HepG2 (cell line): ENCODE results near the gene TARS3. TPM values are rescaled to one million over a fixed set of nuclear protein-coding genes. Genes with fewer than 3 reads are reported as not detected.
A peak's percentile ranks its signal among the peaks of the same experiment; 100 is the strongest.

Experiments used
- ATF3 ChIP-seq: sonication (generic); formaldehyde crosslinking; IDR thresholded peaks from 2 replicates; pipeline ENCODE4 v1.4.0; 2020; ENCODE audit warnings: missing genetic modification reagents
- CERS6 ChIP-seq: sonication (generic); formaldehyde crosslinking; IDR thresholded peaks from 2 replicates; pipeline ENCODE4 v1.5.0; 2020; ENCODE audit warnings: missing genetic modification reagents
- DDIT3 ChIP-seq: sonication (generic); formaldehyde crosslinking; IDR thresholded peaks from 2 replicates; pipeline ENCODE4 v1.4.0; 2020; ENCODE audit warnings: mild to moderate bottlenecking, missing genetic modification reagents
- IKZF4 ChIP-seq: sonication (generic); formaldehyde crosslinking; IDR thresholded peaks from 2 replicates; pipeline ENCODE4 v1.5.1; 2020; ENCODE audit warnings: borderline replicate concordance, mild to moderate bottlenecking, low read depth, missing genetic modification reagents; ENCODE audit errors: not compliant biosample characterization
- MEF2D ChIP-seq: sonication (generic); formaldehyde crosslinking; IDR thresholded peaks from 2 replicates; pipeline ENCODE4 v1.5.1; 2020; ENCODE audit warnings: mild to moderate bottlenecking, missing genetic modification reagents
- REPIN1 ChIP-seq: sonication (generic); formaldehyde crosslinking; IDR thresholded peaks from 2 replicates; pipeline ENCODE4 v1.8.0; 2022; ENCODE audit warnings: missing genetic modification reagents, low read depth, mild to moderate bottlenecking, borderline replicate concordance
- SP5 ChIP-seq: IDR thresholded peaks from 2 replicates; pipeline ENCODE4 v1.6.1; 2016; ENCODE audit warnings: low read depth, borderline replicate concordance
- TBX3 ChIP-seq: fragments of 450-650 bp; IDR thresholded peaks from 2 replicates; pipeline ENCODE4 v1.6.1; 2017; ENCODE audit warnings: antibody characterized with exemption, mild to moderate bottlenecking, inconsistent platforms, borderline replicate concordance
- ZNF10 ChIP-seq: sonication (generic); formaldehyde crosslinking; IDR thresholded peaks from 2 replicates; pipeline ENCODE4 v1.4.0; 2020; ENCODE audit warnings: mild to moderate bottlenecking, low read depth, missing genetic modification reagents, borderline replicate concordance
- ZNF207 ChIP-seq: fragments of 450-650 bp; IDR thresholded peaks from 2 replicates; pipeline ENCODE4 v1.6.1; 2016; ENCODE audit warnings: antibody characterized with exemption, borderline replicate concordance
- ZNF407 ChIP-seq: sonication (generic); formaldehyde crosslinking; IDR thresholded peaks from one replicate; pipeline ENCODE4 v1.5.1; 2020; ENCODE audit warnings: mild to moderate bottlenecking, missing genetic modification reagents; ENCODE audit errors: not compliant biosample characterization
- ZNF513 ChIP-seq: sonication (generic); formaldehyde crosslinking; conservative IDR thresholded peaks from 2 replicates; pipeline ENCODE4 v1.5.0; 2020; ENCODE audit warnings: missing genetic modification reagents
- ZNF530 ChIP-seq: sonication (generic); formaldehyde crosslinking; IDR thresholded peaks from 2 replicates; pipeline ENCODE4 v1.5.0; 2020; ENCODE audit warnings: low read depth, mild to moderate bottlenecking, missing genetic modification reagents
- ZNF678 ChIP-seq: sonication (generic); formaldehyde crosslinking; IDR thresholded peaks from 2 replicates; pipeline ENCODE4 v1.4.0; 2020; ENCODE audit warnings: mild to moderate bottlenecking, missing genetic modification reagents
- ZNF749 ChIP-seq: sonication (generic); formaldehyde crosslinking; IDR thresholded peaks from 2 replicates; pipeline ENCODE4 v1.8.0; 2022; ENCODE audit warnings: mild to moderate bottlenecking, missing genetic modification reagents, moderate library complexity, borderline replicate concordance
- ZNF841 ChIP-seq: sonication (generic); formaldehyde crosslinking; IDR thresholded peaks from 2 replicates; pipeline ENCODE4 v1.8.1; 2023; ENCODE audit warnings: missing genetic modification reagents, borderline replicate concordance
- polyA plus RNA-seq, 8 experiments: library from polyadenylated mRNA; depleted of rRNA in 3 of 8; stranded (reverse) in 7 of 8; unstranded in 1 of 8; fragments of >200 nt; fragmentation: Illumina TruSeq in 4 of 8; extraction: Trizol in 4 of 8; gene quantifications; 2 replicates each; pipeline versions ENCODE4 v1.2.1 to v1.2.3, GENCODE V29; 2011 to 2016; ENCODE audit warnings: low read depth in 4 of 8, missing spikeins in 1 of 8, mixed read lengths in 1 of 8; ENCODE audit not compliant: insufficient read depth in 1 of 8
- total RNA-seq, 5 experiments: library from RNA; depleted of rRNA; stranded (reverse); fragments of >200 nt; fragmentation: Illumina TruSeq; extraction: Trizol; gene quantifications; 2 replicates each; pipeline ENCODE4 v1.2.3, GENCODE V29; 2016; ENCODE audit warnings: low read depth in 1 of 5

TARS3 gene
- total and polyA plus RNA-seq, 2 of the 13 experiments (the other 11 are each of a cell fraction or from before 2014, with no cell fraction given) = 4.1 to 11.7 TPM

GRCh38 chr15:101613130-101614000 lies 110.9 kb downstream of the TARS3 start (continued):
- no peak for TF ChIP-seq ZNF407
- no peak for TF ChIP-seq SP5 (CRISPR knock-in tag)
- no peak for TF ChIP-seq ZNF530
- TF ChIP-seq CERS6 (CRISPR knock-in tag) = no peak
- no peak for TF ChIP-seq ZNF749
- peak; percentile 70 for TF ChIP-seq IKZF4 (CRISPR knock-in tag)
- TF ChIP-seq REPIN1 (CRISPR knock-in tag) = no peak
- no peak for TF ChIP-seq ZNF513
- 0 out of 2 replicates have a peak, but pooled peaks have one; percentile 35 for TF ChIP-seq MEF2D
- no peak for TF ChIP-seq TBX3
- TF ChIP-seq ZNF678 (CRISPR knock-in tag) = no peak
- no peak for TF ChIP-seq ZNF10 (CRISPR knock-in tag)
- no peak for TF ChIP-seq ZNF841 (CRISPR knock-in tag)
- no peak for TF ChIP-seq ATF3 (CRISPR knock-in tag)
- TF ChIP-seq ZNF207 = no peak
- no peak for TF ChIP-seq DDIT3 (CRISPR knock-in tag)
